Stimulated activated CD8-positive, alpha-beta memory T cell treated with anti-CD3 and anti-CD28 coated beads, Interleukin-15, amount 100 ng/mL, for 24 hours (primary cell): ENCODE results near the gene GRAMD2A.

Experiments used
- DNase-seq: peaks from one replicate; pipeline ENCODE4 v3.0.0-alpha.2; 2020; ENCODE audit warnings: low read depth

Gene GRAMD2A

DNA sequence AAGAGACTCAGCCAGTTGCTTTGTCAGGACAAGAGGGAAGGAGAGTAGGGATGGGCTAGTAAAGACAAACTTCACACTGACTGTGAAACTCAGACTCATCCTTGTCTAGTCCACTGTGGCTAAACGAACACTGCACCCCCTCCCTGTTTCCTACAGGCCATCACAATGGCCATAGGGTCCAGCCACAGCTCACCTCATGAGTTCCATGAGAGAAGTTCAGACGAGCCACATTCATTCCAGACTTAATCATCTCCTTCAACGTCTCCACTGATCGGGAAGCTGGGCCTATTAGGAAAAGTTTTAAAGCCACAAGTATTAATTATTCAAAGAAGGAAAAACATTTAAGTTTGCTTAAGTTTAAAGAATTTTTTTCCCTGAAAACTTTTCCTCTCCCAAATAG, 19.6 kb upstream of the GRAMD2A start:
- DNase-seq: no peak

GRCh38 chr15:72216079-72216478, 18.5 kb upstream of the GRAMD2A start:
- no peak for DNase-seq

- DNase-seq: no peak
Measured at GRCh38 chr15:72207558-72208085, 10.0 kb upstream of the GRAMD2A start.

GRCh38 chr15:72206677-72207000, 9.1 kb upstream of the GRAMD2A start:
- no peak for DNase-seq

- no peak for DNase-seq
Measured at GRCh38 chr15:72205896-72206676, 8.5 kb upstream of the GRAMD2A start.

DNA sequence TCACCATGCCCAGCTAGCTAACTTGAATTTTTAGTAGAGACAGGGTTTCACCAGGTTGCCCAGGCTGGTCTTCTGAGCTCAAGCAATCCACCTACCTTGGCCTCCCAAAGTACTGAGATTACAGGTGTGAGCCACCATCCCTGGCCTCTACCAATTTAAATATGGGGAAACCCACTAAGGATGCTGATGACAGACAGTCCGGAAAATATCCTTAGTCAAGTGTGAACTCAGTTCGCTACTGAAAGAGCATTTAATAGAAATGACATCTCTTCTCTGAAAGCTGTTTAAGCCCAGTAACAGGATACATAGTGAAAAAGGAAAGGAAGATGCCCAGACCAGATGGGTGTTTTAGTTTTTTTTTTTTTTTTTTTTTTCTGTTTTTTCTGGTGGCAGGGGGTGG, 7.7 kb upstream of the GRAMD2A start:
- no peak for DNase-seq

DNA sequence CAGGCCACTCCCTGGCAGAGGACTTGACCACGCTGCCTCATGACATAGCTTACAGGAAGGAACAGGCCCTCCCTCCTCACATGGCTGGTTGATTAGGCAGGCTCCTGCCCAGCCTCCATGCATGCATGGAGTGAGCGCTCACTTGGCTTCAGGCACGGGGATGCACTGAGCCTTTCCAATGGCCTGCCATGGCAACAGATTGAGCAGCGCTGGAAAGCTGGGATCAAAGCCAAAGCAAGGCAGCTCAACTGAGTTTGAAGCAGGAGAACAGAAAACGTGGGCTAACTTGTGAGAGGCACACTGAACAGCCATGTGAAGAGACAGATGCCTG, 5.9 kb upstream of the GRAMD2A start:
- DNase-seq: no peak

GRCh38 chr15:72202801-72203506, 5.4 kb upstream of the GRAMD2A start:
- DNase-seq: no peak

GRCh38 chr15:72202302-72202701, 4.7 kb upstream of the GRAMD2A start:
- no peak for DNase-seq

DNA sequence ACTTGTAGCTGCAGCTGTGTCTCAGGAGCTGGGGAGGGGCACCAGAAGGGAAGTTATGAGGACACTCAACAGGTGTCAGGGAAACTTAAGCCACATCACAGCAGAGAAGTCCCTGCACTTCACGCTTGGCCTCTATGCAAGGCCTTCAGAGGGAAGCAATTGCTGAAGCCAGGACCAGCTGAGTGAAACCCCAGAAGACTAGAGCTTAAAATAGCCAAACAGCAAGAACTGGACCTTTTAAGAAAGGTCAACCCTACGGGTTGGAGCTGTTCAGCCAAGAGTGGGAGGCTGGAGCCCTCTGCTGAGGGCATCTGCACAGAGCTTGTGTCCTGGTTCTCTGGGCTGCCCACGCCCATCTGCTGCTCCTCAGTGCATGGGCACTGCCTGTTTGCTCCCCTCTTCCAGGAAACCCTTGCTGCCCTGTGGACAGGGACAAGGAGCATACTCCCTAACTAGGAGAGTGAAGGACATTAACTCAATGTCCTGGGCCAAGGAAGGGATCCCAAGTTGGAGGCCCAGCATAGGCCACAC, 3.9 kb upstream of the GRAMD2A start:
- DNase-seq: no peak

- no peak for DNase-seq
Measured at GRCh38 chr15:72200395-72201237, 3.0 kb upstream of the GRAMD2A start.

- peak; percentile 27 for DNase-seq
Measured at GRCh38 chr15:72199721-72200212, 2.2 kb upstream of the GRAMD2A start.

GRCh38 chr15:72199205-72199515, 1.6 kb upstream of the GRAMD2A start:
- DNase-seq: no peak

GRCh38 chr15:72198356-72199204, 993 bp upstream of the GRAMD2A start:
- no peak for DNase-seq

GRCh38 chr15:72197041-72197459, 537 bp downstream of the GRAMD2A start:
- no peak for DNase-seq

DNA sequence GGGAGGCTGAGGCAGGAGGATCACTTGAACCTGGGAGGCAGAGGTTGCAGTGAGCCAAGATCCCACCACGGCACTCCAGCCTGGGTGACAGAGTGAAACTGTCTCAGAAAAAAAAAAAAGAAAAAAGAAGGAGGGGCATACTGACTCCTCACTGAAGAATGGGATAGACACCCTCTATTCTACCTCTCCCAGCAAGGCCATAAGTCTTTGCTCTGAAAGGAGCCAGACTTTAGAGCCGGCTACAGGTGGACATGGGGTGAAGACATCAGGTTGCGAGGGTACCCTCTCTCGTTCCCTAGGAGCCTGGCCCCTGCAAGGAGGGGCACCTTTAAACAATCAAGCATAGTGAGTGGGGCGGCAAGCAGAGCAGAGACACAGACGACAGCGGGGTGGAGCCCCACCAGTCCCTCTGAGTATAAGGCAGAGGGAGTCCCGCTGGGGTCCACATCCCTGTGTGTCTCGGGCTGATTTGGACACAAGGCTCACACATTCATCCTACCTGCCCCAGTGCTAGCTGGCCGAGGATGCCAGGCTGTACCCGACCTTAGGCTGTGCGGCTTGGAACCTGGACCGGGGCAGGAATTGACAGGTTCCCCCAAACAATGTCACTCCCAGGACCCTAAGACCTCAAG, 1.1 kb downstream of the GRAMD2A start:
- no peak for DNase-seq

DNA sequence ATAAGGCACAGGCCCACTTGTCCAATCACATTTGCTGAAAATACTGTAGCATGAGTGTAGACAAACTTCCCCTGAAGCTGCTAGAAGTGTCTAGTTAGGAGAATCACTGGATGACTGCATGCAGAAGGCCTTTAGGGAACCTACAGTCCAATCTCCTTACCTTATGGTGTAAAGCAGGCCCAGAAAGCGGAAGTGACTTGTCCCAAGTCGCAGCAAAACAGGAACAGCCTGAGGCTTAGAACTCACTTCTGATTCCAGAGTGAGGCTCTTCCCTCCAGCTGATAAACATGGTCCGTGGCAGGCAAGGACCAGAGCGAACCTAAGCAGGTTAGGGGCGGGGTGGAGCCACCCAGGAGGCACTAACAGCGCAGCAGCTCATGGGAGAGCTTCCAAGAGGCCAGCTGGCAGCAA, 2.5 kb downstream of the GRAMD2A start:
- DNase-seq: no peak

GRCh38 chr15:72193836-72194396, 3.7 kb downstream of the GRAMD2A start:
- no peak for DNase-seq

GRCh38 chr15:72192416-72192815, 5.2 kb downstream of the GRAMD2A start:
- no peak for DNase-seq

DNA sequence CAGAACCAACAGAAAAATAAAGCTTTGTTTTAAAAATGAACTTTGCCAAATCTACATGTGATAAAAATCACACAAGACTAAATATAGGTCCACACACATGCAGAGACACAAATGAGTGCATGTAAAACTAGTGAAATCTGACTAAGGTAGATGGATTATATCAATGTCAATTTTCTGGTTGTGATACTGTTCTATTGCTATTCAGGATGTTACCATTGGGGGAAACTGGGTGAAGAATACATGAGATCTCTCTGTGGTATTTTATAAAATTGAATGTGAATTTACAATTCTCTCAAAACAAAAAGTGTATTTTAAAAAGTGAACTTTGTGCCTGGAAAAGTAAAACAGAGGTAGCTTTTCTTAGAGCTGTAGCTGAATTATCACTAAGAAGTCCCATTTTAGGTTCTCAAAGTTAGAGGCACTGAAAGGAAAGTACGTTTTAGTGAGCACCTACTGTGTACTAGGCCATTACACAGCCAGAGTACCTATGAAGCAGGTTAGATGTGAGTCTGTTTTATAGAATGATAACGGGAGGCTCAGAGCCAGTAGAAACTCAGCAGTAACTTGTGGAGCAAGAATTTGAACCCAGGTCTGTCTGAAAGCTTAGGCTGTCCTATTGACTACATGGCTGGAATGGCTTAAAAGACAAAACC, 8.2 kb downstream of the GRAMD2A start:
- DNase-seq: no peak
